ENCODE results near the gene HDAC11. TPM values are rescaled to one million over a fixed set of nuclear protein-coding genes. Genes with fewer than 3 reads are reported as not detected.

Gene HDAC11
- polyA plus RNA-seq, 3 donors: 20.6 to 21.6 (median 21.5) TPM

- DNase-seq: no peak
Measured at GRCh38 chr3:13539292-13539638, 59.2 kb downstream of the HDAC11 start.

GRCh38 chr3:13539671-13540070 lies 59.6 kb downstream of the HDAC11 start:
- DNase-seq: no peak

GRCh38 chr3:13540297-13540995 lies 60.3 kb downstream of the HDAC11 start:
- no peak for DNase-seq

DNA sequence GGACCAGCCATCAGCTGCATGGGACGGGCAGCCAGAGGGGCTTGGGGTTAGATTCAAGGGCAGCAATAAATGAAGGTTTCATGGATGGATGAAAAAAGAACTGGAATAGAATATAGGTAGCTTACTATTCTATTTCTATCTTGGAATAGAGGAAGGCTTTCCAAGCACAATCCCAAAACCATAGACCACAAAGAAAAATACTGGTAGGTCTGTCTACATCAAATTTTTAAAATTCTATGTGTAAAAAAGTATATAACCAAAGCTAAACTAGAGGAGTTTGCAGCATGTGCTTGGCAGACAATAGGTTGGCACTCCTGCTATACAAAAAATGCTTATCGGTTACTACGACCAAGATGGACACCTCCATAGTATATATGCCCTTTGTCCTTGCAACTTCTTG lies 61.6 kb downstream of the HDAC11 start:
- no peak for DNase-seq

GRCh38 chr3:13542142-13542541 lies 62.0 kb downstream of the HDAC11 start:
- DNase-seq: no peak

DNA sequence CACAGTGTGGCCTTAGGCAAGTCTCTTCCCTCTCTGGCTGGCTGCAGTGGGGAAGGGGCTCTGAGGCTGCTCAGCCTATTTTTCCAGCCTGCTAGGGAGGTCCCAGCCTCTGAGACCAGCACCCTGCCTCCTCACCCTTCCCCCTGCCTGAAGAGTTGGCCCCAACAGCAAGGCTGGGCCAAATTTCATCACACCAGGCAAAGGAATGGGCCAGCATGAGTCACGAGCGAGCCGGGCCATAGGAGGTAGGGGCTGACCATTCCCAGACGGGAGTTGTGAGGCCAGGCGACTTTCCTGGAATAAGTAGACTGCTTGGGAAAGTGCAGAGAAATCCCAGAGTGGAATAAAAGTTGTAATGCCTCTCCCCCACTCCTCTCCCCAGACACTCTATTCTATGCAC lies 63.1 kb downstream of the HDAC11 start:
- DNase-seq: no peak

GRCh38 chr3:13544293-13544831 lies 64.3 kb downstream of the HDAC11 start:
- DNase-seq: no peak

GRCh38 chr3:13544951-13545651 lies 65.0 kb downstream of the HDAC11 start:
- no peak for DNase-seq

- no peak for DNase-seq
Measured at GRCh38 chr3:13545952-13546454, 65.9 kb downstream of the HDAC11 start.

GRCh38 chr3:13546667-13547171 lies 66.6 kb downstream of the HDAC11 start:
- DNase-seq: no peak

DNA sequence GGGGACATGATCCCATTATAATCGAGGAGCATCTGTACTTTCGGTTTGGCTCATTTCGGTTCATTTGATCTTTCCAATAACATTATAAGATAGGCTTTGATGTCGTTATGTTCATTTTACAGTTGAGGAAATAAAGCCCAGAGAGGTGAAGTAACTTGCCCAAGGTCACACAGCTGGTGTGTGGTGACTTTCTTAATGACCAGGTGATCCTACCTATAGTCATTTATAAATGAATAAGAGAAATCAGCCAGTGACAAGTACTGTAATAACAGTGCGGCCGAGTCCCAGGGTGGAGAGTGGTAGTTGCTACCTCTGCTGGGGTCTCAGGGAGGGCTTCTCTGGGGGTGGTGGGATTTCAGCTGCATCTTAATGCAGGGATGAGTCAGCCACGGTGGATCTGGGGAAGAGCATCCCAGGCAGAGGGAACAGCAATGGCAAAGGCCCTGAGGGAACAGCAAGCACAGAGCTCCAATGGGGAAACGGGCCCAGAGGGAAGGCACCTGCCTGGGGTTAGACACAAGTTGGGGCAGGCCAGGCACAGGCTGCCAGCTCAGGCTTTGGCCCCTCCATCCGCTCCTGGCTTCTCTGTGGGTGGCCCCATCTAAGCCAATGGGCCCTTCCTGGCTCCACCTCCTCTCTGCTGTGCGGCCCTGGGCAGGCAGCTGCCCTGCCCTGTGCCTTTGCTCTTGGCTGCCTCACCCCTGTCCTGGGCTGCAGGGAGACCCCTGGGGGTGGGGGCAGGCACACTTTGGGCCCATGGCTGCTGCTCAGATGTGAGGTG lies 67.7 kb downstream of the HDAC11 start:
- DNase-seq: no peak

DNA sequence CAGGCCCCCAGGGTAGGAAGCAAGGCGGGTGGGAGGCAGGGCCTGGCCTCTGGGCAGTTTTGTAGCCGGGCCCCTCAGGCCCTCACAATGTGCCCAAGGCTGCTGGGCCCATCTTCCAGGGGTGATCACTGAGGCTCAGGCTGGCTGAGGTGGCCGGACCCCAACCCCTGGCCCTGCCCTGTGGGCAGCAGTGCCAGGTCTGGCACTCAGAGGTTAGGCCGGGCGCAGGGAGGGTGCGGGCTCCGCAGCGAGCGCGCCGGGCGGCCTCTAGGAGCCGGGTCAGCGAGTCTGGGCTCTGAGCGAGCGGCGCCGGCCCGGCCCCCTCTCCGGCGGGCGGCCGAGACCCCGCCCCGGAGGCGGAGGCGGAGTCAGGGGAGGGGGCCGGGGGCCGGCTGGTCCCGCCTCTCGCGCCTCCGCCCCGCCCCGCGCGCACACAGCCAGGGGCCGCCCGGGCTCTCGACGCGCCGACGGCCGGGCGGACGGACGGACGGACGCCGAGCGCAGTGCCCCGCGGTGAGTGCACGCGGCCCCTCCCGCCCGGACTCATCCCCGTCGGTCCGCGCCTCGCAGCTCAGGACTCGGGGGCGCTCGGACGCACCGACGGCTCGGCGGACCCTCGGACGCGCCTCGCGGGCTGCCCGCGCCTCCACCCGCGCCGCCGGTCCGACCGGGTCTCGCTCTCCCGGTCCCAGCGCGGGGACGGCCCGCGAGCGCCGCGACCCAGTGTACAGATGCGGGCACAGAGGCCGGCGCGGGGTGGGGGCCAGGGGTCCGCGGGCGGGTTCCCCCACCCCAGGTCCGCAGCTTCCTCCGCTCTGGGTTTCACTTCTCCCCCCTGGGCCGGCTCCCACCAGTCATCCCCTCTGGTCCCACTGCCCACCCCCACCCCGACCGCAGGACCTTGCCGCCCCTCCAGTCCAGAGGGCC lies 68.9 kb downstream of the HDAC11 start, which contains the start of gene FBLN2:
Gene FBLN2 (plus strand): TSS at position 430 of the 927 bp plus-strand sequence. CDS start 21,231 bp downstream, outside the sequence.
- DNase-seq: peak; percentile 48

- DNase-seq: no peak
Measured at GRCh38 chr3:13549623-13550422, 69.7 kb downstream of the HDAC11 start.

GRCh38 chr3:13550423-13550690 lies 70.3 kb downstream of the HDAC11 start:
- no peak for DNase-seq

- no peak for DNase-seq
Measured at GRCh38 chr3:13550791-13551360, 70.8 kb downstream of the HDAC11 start.

DNA sequence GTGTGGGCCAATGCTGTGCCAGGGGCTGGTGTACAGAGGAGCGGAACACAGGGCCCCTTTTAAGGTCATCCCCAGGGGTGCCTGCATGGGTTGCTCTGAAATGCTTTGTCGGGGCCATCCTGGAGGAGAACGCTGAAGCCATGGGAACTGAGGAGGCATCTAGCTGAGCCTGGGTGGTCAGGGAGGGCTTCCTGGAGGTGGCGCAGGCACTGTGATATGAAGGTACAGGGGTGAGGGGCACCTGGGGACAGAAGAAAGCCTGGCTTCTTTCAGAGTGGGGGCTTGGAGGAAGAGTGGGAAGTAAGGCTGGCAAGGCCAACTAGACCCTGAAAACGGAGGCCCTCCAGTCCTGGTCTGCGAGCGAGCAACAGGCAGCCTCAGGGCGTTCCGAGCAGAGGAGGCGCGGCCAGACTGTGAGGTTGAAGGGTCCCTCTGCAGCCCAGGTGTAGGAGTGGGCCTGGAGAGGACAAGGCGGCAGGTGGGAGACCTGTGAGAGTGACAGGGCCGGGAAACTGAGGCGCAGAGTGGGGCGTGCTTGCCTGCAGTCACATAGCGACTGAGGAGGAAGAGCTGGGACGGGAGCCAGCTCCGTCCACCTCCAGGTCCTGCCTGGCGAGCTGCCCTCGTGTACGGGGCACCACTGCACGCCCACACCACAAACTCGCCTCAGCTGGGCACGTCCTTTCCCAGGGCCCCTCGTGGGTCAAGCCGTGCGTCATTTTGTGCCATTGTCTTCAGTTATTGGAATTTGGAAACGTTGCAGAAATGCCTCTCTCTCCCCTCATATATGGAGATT lies 72.9 kb downstream of the HDAC11 start:
- no peak for DNase-seq

DNA sequence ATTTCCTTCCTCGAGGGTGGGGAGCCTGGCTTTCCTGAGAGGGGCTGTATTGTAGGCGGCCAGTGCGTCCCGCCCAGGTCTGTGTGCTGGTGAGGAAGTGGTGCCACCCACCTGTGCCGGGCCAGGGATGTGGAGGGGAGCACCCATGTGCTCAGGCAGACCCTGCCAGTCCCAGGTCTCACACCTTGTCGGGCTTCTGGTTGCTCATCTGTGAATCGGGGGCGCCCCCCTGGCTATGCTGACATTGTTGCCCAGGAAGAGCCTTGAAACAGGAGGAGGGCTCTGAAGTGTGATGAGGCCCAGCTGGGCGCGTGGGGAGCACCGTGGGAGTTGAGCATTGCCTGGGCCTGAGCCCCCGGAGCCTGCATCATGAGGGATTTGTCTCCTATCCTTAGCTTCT lies 73.6 kb downstream of the HDAC11 start:
- DNase-seq: no peak

GRCh38 chr3:13555753-13556152 lies 75.6 kb downstream of the HDAC11 start:
- DNase-seq: no peak

Measured in renal pelvis (tissue), 4 donors.